Measurements from ENCODE around the gene UBL4B.

GRCh38 chr1:110151175-110151669 is 39.0 kb downstream of the UBL4B start:
- TF ChIP-seq, protein P1, sequence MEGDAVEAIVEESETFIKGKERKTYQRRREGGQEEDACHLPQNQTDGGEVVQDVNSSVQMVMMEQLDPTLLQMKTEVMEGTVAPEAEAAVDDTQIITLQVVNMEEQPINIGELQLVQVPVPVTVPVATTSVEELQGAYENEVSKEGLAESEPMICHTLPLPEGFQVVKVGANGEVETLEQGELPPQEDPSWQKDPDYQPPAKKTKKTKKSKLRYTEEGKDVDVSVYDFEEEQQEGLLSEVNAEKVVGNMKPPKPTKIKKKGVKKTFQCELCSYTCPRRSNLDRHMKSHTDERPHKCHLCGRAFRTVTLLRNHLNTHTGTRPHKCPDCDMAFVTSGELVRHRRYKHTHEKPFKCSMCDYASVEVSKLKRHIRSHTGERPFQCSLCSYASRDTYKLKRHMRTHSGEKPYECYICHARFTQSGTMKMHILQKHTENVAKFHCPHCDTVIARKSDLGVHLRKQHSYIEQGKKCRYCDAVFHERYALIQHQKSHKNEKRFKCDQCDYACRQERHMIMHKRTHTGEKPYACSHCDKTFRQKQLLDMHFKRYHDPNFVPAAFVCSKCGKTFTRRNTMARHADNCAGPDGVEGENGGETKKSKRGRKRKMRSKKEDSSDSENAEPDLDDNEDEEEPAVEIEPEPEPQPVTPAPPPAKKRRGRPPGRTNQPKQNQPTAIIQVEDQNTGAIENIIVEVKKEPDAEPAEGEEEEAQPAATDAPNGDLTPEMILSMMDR (IDR thresholded peaks at IDR 0.05), result no peak
- no peak for TF ChIP-seq POLR2A (IDR thresholded peaks at IDR 0.05)

All from uterus (tissue), 2 donors.